Coronary artery (tissue), 2 donors: Measurements from ENCODE around the gene NIPAL4.

Experiments
- DNase-seq: peaks from one replicate; pipeline ENCODE4 v3.0.0-alpha.2; 2017; ENCODE audit warnings: low spot score
- H3K27ac ChIP-seq, 2 donors: fragments of 200-600 bp; sonication (generic); one replicate each; pipeline ENCODE4 v1.5.1; 2016 to 2019
- H3K4me3 ChIP-seq: fragments of 200-600 bp; sonication (generic); 2 replicates; pipeline ENCODE4 v1.5.1; 2016; ENCODE audit warnings: mild to moderate bottlenecking, moderate library complexity
- CTCF ChIP-seq: fragments of 200-600 bp; sonication (generic); IDR thresholded peaks from one replicate; pipeline ENCODE4 v1.5.1; 2019; ENCODE audit warnings: antibody characterized with exemption

NIPAL4 gene

GRCh38 chr5:157463081-157463480 is 3.1 kb downstream of the NIPAL4 start:
- Histone ChIP-seq H3K4me3 (no peak overlapping the region), H3K27ac (no peak overlapping the region)
- peak; percentile 57 for DNase-seq
- no peak for TF ChIP-seq CTCF

GRCh38 chr5:157463621-157464518 is 3.9 kb downstream of the NIPAL4 start:
- Histone ChIP-seq H3K4me3 (no peak overlapping the region), H3K27ac (no peak overlapping the region)
- TF ChIP-seq CTCF: no peak
- peak; percentile 17 for DNase-seq

GRCh38 chr5:157464519-157465171 is 4.6 kb downstream of the NIPAL4 start:
- no peak overlapping the region for H3K27ac ChIP-seq
- DNase-seq: no peak
- no peak overlapping the region for H3K4me3 ChIP-seq
- no peak for TF ChIP-seq CTCF

- no peak for DNase-seq
- Histone ChIP-seq H3K27ac (no peak overlapping the region), H3K4me3 (no peak overlapping the region)
- no peak for TF ChIP-seq CTCF
Measured at GRCh38 chr5:157468293-157468965, 8.4 kb downstream of the NIPAL4 start.

GRCh38 chr5:157469073-157469472 is 9.1 kb downstream of the NIPAL4 start:
- TF ChIP-seq CTCF: no peak
- no peak for DNase-seq
- H3K4me3 ChIP-seq: no peak overlapping the region
- no peak overlapping the region for H3K27ac ChIP-seq

- no peak overlapping the region for H3K27ac ChIP-seq
- no peak for DNase-seq
- no peak for TF ChIP-seq CTCF
- no peak overlapping the region for H3K4me3 ChIP-seq
Measured at GRCh38 chr5:157469687-157470086, 9.7 kb downstream of the NIPAL4 start.
